HCT116 (cell line): ENCODE measurements around the gene CDKN2A. TPM values are rescaled to one million over a fixed set of nuclear protein-coding genes. Genes with fewer than 3 reads are reported as not detected.

Experiments
- ATAC-seq: fragments of 200-7000 bp; cut with Tn5 transposase; 2 replicates; pipeline ENCODE4 v1.9.1; 2020; ENCODE audit warnings: mild to moderate bottlenecking, moderate library complexity
- BruUV-seq: library from RNA; stranded (reverse); fragments of 400-500 nt; replicated peaks from 2 replicates; lab custom pipeline; 2021; lab: Mats Ljungman, UMichigan
- CTCF ChIA-PET: fragments of 300-600 bp; sonication (Branson Sonifier 250); formaldehyde crosslinking; loops from one replicate; lab custom pipeline; 2021; ENCODE audit warnings: antibody characterized with exemption; lab: Charles Lee
- POLR2A ChIA-PET: fragments of 300-600, 350-600 bp; sonication (Branson Sonifier 250); formaldehyde crosslinking; loops from one replicate; lab custom pipeline; 2021; ENCODE audit warnings: antibody characterized with exemption; lab: Charles Lee
- RAD21 ChIA-PET, 2 experiments: fragments of 300-600 bp; sonication (Branson Sonifier 250); formaldehyde crosslinking; loops; one replicate each; lab custom pipeline; 2023; ENCODE audit warnings: low total read pairs in 2 of 2; ENCODE audit not compliant: uncharacterized antibody in 2 of 2, unreplicated experiment in 2 of 2, low non-redundant PET in 1 of 2; lab: Charles Lee
- DNase-seq: peaks from one replicate; pipeline ENCODE4 v3.0.0-alpha.2; 2010; ENCODE audit warnings: low read depth, low spot score
- H2AFZ ChIP-seq: fragments of 200-600 bp; shearing (Covaris generic), sonication (generic); 2 replicates; pipeline ENCODE4 v1.6.1; 2017; ENCODE audit warnings: low read depth, mixed run types, mixed read lengths, antibody characterized with exemption, low read length; ENCODE audit not compliant: poor library complexity, severe bottlenecking
- H3K27ac ChIP-seq: 2 replicates; pipeline ENCODE4 v1.5.1; 2012; ENCODE audit warnings: low read depth, low read length
- H3K27me3 ChIP-seq: fragments of 200-600 bp; sonication (generic); 2 replicates; pipeline ENCODE4 v1.6.1; 2016; ENCODE audit warnings: mixed run types, low read length, mixed read lengths; ENCODE audit not compliant: insufficient read depth
- H3K36me3 ChIP-seq, 2 experiments: fragments of 200-500 bp in 1 of 2; fragments of 200-600 bp in 1 of 2; sonication (Bioruptor generic) in 1 of 2; sonication (generic) in 1 of 2; 2 replicates each; pipeline versions ENCODE4 v1.5.1 to v1.6.1; 2014 to 2016; ENCODE audit warnings: low read length in 2 of 2, inconsistent platforms in 1 of 2, mixed read lengths in 1 of 2, mixed run types in 1 of 2; ENCODE audit not compliant: insufficient read depth in 2 of 2, control insufficient read depth in 1 of 2
- H3K4me1 ChIP-seq, 2 experiments: fragments of 200-600 bp in 1 of 2; sonication (generic) in 1 of 2; 2 replicates each; pipeline versions ENCODE4 v1.5.1 to v1.6.1; 2012 to 2017; ENCODE audit warnings: low read length in 2 of 2, inconsistent platforms in 1 of 2, mild to moderate bottlenecking in 1 of 2, mixed read lengths in 1 of 2, mixed run types in 1 of 2, moderate library complexity in 1 of 2; ENCODE audit not compliant: insufficient read depth in 2 of 2, control insufficient read depth in 1 of 2
- H3K4me2 ChIP-seq: fragments of 200-600 bp; sonication (generic); 2 replicates; pipeline ENCODE4 v1.6.1; 2017; ENCODE audit warnings: mixed run types, low read length, mixed read lengths
- H3K4me3 ChIP-seq, 2 experiments: fragments of 200-600 bp in 1 of 2; sonication (generic) in 1 of 2; replicated peaks in 1 of 2; 2 replicates each; pipeline ENCODE4 v1.5.1; 2011 to 2016; ENCODE audit warnings: low read length in 2 of 2, control low read depth in 1 of 2, low read depth in 1 of 2, mild to moderate bottlenecking in 1 of 2, mixed read lengths in 1 of 2, mixed run types in 1 of 2
- H3K79me2 ChIP-seq: fragments of 200-600 bp; sonication (generic); 2 replicates; pipeline ENCODE4 v1.6.1; 2017; ENCODE audit warnings: mild to moderate bottlenecking, mixed run types, low read length, moderate library complexity, mixed read lengths; ENCODE audit not compliant: insufficient read depth
- H3K9ac ChIP-seq: fragments of 200-600 bp; sonication (generic); 2 replicates; pipeline ENCODE4 v1.6.1; 2016; ENCODE audit warnings: low read length, mixed read lengths
- H3K9me2 ChIP-seq: fragments of 200-600 bp; sonication (generic), shearing (Covaris generic); 2 replicates; pipeline ENCODE4 v1.6.1; 2017; ENCODE audit warnings: mixed run types, mild to moderate bottlenecking, moderate library complexity; ENCODE audit not compliant: insufficient read depth
- H3K9me3 ChIP-seq, 2 experiments: fragments of 200-500 bp in 1 of 2; fragments of 200-600 bp in 1 of 2; sonication (Bioruptor generic) in 1 of 2; sonication (generic) in 1 of 2; 2 replicates each; pipeline ENCODE4 v1.6.1; 2014 to 2017; ENCODE audit warnings: low read length in 2 of 2, mixed read lengths in 2 of 2, inconsistent platforms in 1 of 2, low read depth in 1 of 2, mild to moderate bottlenecking in 1 of 2, mixed run types in 1 of 2, moderate library complexity in 1 of 2; ENCODE audit not compliant: control insufficient read depth in 1 of 2, insufficient read depth in 1 of 2
- H4K20me1 ChIP-seq: fragments of 200-600 bp; sonication (generic), shearing (Covaris generic); 2 replicates; pipeline ENCODE4 v1.6.1; 2017; ENCODE audit warnings: mixed run types, mild to moderate bottlenecking, moderate library complexity; ENCODE audit not compliant: insufficient read depth
- ATF3 ChIP-seq: IDR thresholded peaks from 2 replicates; pipeline ENCODE4 v1.6.1; 2012
- CTCF ChIP-seq, 3 experiments: fragments of 200-600 bp in 1 of 3; sonication (generic) in 1 of 3; IDR thresholded peaks in 2 of 3; conservative IDR thresholded peaks in 1 of 3; 2 replicates each; pipeline ENCODE4 v1.5.1; 2012 to 2017; ENCODE audit warnings: low read depth in 2 of 3, low read length in 2 of 3, antibody characterized with exemption in 1 of 3, borderline replicate concordance in 1 of 3, control low read depth in 1 of 3, mild to moderate bottlenecking in 1 of 3, mixed read lengths in 1 of 3, mixed run types in 1 of 3, moderate library complexity in 1 of 3; ENCODE audit not compliant: insufficient read depth in 1 of 3
- ELF1 ChIP-seq: IDR thresholded peaks from 2 replicates; pipeline ENCODE4 v1.6.1; 2012; ENCODE audit warnings: low read depth, borderline replicate concordance
- EZH2 ChIP-seq: fragments of 200-600 bp; sonication (generic); IDR thresholded peaks from 2 replicates; pipeline ENCODE4 v1.6.1; 2017; ENCODE audit warnings: antibody characterized with exemption, mixed run types
- MAX ChIP-seq: IDR thresholded peaks from 2 replicates; pipeline ENCODE4 v1.6.1; 2012
- POLR2A ChIP-seq: IDR thresholded peaks from 2 replicates; pipeline ENCODE4 v1.7.0; 2011; ENCODE audit warnings: borderline replicate concordance; ENCODE audit not compliant: insufficient read depth, insufficient read length; ENCODE audit errors: extremely low read depth
- SIN3A ChIP-seq: IDR thresholded peaks from 2 replicates; pipeline ENCODE4 v1.6.1; 2012; ENCODE audit warnings: low read depth
- SRF ChIP-seq: IDR thresholded peaks from 2 replicates; pipeline ENCODE4 v1.6.1; 2012; ENCODE audit warnings: low read depth
- YY1 ChIP-seq: IDR thresholded peaks from 2 replicates; pipeline ENCODE4 v1.6.1; 2011; ENCODE audit warnings: low read length, low read depth, moderate library complexity, mild to moderate bottlenecking; ENCODE audit not compliant: insufficient replicate concordance; ENCODE audit errors: extremely low read depth
- ZBTB33 ChIP-seq: IDR thresholded peaks from 2 replicates; pipeline ENCODE4 v1.6.1; 2011; ENCODE audit warnings: mild to moderate bottlenecking, low read length, moderate library complexity; ENCODE audit not compliant: insufficient replicate concordance; ENCODE audit errors: extremely low read depth
- intact Hi-C: fragments of 100-400 bp; cut with micrococcal nuclease; formaldehyde crosslinking; loops from 2 replicates; pipeline ENCODE4 v1.10.0; 2022
- total RNA-seq: library from RNA; stranded (reverse); gene quantifications from one replicate; pipeline ENCODE4 v1.2.1, GENCODE V29; 2021; ENCODE audit not compliant: unreplicated experiment

The CDKN2A gene
- total RNA-seq, 1 experiment from 2014 or later = 89.7 TPM

GRCh38 chr9:21993007-21993406 lies 1.2 kb downstream of the CDKN2A start:
- ChIA-PET CTCF (interaction anchor here (2.4 kb wide), 1 partner anchor 15 kb away, joined by 11 read pairs; the partner anchor contains the start of gene CDKN2B), POLR2A (interaction anchor here (0.8 kb wide), 1 partner anchor 16 kb away, joined by 3 read pairs; the partner anchor contains the start of gene CDKN2B), RAD21 (no interaction called here)
- H3K79me2 ChIP-seq = peaks cover 76% of the 10 kb centered on the region
- DNase-seq = no peak
- TF ChIP-seq MAX (no peak), CTCF (IDR thresholded peaks at IDR 0.05 in 2 of 3, conservative IDR thresholded peaks at IDR 0.05 in 1 of 3; ENCODE audit: borderline replicate concordance in 1 of 3, insufficient read depth in 1 of 3, low read depth in 2 of 3, low read length in 2 of 3) (no peak), ZBTB33 (no peak), ELF1 (no peak), ATF3 (no peak), YY1 (no peak), EZH2 (no peak), POLR2A (no peak), SIN3A (no peak), SRF (no peak)
- intact Hi-C loops = no loop called here
- H2AFZ ChIP-seq = no peak overlapping the region
- H3K4me2 ChIP-seq = peak overlapping the region; percentile 77
- peak overlapping the region; percentile 79 to 81 for H3K4me3 ChIP-seq
- no peaks in the 10 kb centered on the region for H3K27me3 ChIP-seq
- H3K9me3 ChIP-seq = no peaks in the 10 kb centered on the region
- no TSS peak for BruUV-seq
- peak overlapping the region; percentile 89 for H3K27ac ChIP-seq
- no peaks in the 10 kb centered on the region for H4K20me1 ChIP-seq
- H3K9me2 ChIP-seq = no peaks in the 10 kb centered on the region
- H3K4me1 ChIP-seq = peaks cover 4 to 19% of the 10 kb centered on the region in 2 experiments; a peak in 3 of 4 replicates
- no peaks in the 10 kb centered on the region for H3K36me3 ChIP-seq
- peak overlapping the region; percentile 78 for H3K9ac ChIP-seq
- ATAC-seq = no peak
